Measurements from ENCODE around the gene FBXW7.

DNA sequence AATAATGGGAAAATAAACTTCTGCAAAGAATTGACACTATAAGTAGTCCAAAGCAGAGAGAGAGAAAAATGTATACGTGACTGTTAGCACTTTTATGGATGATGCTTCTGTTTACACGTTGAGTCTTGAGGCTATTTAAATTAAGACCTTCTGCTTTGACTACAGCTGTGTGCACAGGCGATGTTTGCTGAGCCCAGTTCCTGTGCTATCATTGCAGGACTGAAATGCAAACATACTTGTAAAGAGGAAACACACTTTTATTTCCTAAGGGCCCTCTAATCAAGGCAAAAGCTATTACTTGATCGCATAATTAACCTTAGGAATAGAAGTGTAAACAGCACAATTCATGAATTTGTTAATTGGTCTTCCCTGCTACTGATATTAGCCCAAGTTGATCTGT, 226.9 kb downstream of the FBXW7 start:
- no peak for TF ChIP-seq KAT7 (CRISPR knock-in tag; IDR thresholded peaks at IDR 0.05; ENCODE audit: borderline replicate concordance)
- TF ChIP-seq, protein P1, sequence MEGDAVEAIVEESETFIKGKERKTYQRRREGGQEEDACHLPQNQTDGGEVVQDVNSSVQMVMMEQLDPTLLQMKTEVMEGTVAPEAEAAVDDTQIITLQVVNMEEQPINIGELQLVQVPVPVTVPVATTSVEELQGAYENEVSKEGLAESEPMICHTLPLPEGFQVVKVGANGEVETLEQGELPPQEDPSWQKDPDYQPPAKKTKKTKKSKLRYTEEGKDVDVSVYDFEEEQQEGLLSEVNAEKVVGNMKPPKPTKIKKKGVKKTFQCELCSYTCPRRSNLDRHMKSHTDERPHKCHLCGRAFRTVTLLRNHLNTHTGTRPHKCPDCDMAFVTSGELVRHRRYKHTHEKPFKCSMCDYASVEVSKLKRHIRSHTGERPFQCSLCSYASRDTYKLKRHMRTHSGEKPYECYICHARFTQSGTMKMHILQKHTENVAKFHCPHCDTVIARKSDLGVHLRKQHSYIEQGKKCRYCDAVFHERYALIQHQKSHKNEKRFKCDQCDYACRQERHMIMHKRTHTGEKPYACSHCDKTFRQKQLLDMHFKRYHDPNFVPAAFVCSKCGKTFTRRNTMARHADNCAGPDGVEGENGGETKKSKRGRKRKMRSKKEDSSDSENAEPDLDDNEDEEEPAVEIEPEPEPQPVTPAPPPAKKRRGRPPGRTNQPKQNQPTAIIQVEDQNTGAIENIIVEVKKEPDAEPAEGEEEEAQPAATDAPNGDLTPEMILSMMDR (IDR thresholded peaks at IDR 0.05), result no peak
- TF ChIP-seq, protein P2, sequence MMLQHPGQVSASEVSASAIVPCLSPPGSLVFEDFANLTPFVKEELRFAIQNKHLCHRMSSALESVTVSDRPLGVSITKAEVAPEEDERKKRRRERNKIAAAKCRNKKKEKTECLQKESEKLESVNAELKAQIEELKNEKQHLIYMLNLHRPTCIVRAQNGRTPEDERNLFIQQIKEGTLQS (CRISPR knock-in tag; conservative IDR thresholded peaks at IDR 0.05), result no peak
- no peak for TF ChIP-seq HMGA2 (CRISPR knock-in tag; IDR thresholded peaks at IDR 0.05)
- TF ChIP-seq ZNF263 (CRISPR knock-in tag; IDR thresholded peaks at IDR 0.05; ENCODE audit: low read depth), result no peak
- no peak for TF ChIP-seq TEAD4 (CRISPR knock-in tag; IDR thresholded peaks at IDR 0.05)
- TF ChIP-seq GABPB1 (CRISPR knock-in tag; IDR thresholded peaks at IDR 0.05), result no peak
- TF ChIP-seq, protein P3, sequence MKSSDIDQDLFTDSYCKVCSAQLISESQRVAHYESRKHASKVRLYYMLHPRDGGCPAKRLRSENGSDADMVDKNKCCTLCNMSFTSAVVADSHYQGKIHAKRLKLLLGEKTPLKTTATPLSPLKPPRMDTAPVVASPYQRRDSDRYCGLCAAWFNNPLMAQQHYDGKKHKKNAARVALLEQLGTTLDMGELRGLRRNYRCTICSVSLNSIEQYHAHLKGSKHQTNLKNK (CRISPR knock-in tag; IDR thresholded peaks at IDR 0.05), result no peak
- TF ChIP-seq, protein P4, sequence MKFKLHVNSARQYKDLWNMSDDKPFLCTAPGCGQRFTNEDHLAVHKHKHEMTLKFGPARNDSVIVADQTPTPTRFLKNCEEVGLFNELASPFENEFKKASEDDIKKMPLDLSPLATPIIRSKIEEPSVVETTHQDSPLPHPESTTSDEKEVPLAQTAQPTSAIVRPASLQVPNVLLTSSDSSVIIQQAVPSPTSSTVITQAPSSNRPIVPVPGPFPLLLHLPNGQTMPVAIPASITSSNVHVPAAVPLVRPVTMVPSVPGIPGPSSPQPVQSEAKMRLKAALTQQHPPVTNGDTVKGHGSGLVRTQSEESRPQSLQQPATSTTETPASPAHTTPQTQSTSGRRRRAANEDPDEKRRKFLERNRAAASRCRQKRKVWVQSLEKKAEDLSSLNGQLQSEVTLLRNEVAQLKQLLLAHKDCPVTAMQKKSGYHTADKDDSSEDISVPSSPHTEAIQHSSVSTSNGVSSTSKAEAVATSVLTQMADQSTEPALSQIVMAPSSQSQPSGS (CRISPR knock-in tag; IDR thresholded peaks at IDR 0.05; ENCODE audit: borderline replicate concordance, low read depth), result no peak
- TF ChIP-seq, protein P5, sequence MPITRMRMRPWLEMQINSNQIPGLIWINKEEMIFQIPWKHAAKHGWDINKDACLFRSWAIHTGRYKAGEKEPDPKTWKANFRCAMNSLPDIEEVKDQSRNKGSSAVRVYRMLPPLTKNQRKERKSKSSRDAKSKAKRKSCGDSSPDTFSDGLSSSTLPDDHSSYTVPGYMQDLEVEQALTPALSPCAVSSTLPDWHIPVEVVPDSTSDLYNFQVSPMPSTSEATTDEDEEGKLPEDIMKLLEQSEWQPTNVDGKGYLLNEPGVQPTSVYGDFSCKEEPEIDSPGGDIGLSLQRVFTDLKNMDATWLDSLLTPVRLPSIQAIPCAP (CRISPR knock-in tag; IDR thresholded peaks at IDR 0.05), result no peak
- no peak for TF ChIP-seq SP1 (CRISPR knock-in tag; conservative IDR thresholded peaks at IDR 0.05)
- TF ChIP-seq, protein P6, sequence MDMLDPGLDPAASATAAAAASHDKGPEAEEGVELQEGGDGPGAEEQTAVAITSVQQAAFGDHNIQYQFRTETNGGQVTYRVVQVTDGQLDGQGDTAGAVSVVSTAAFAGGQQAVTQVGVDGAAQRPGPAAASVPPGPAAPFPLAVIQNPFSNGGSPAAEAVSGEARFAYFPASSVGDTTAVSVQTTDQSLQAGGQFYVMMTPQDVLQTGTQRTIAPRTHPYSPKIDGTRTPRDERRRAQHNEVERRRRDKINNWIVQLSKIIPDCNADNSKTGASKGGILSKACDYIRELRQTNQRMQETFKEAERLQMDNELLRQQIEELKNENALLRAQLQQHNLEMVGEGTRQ (CRISPR knock-in tag; IDR thresholded peaks at IDR 0.05), result no peak
- TF ChIP-seq, protein P7, sequence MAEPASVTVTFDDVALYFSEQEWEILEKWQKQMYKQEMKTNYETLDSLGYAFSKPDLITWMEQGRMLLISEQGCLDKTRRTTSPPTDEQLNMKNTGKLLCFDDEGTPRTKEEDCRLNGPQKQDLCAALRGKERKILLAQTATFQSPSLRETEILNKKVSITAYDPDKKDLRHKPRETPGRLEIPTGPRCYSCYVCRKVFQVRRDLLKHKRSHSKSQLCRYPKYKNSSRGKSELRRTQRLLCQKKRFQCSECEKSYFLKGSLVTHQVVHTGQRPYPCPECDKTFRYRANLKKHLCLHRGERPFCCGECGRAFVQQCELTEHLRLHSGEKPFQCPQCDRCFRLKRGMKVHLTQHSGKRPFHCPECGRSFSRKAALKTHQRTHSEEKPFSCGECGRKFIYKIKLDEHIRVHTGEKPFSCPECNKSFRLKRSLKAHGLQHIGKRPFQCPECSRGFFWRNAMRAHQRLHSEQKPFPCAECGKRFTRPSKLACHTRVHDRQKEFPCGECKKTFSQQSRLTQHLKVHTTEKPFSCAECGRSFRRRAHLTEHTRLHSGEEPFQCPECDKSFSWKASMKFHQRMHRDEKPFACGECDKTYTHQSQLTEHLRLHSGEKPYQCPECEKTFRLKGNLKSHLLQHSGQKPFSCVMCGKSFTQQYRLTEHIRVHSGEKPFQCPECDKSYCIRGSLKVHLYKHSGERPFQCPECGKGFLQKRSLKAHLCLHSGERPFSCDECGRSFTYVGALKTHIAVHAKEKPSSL (CRISPR knock-in tag; conservative IDR thresholded peaks at IDR 0.05), result no peak

All from WTC11 (cell line).